GM13976 (cell line): ENCODE measurements around the gene WDR90.

ENCODE experiments used
- DNase-seq: peaks from one replicate; pipeline ENCODE4 v3.0.0; 2012; ENCODE audit warnings: low spot score
- in situ Hi-C: fragments of 300-500 bp; cut with MboI; formaldehyde crosslinking; loops from one replicate; pipeline ENCODE4 v1.12.0; 2022; ENCODE audit warnings: low sequenced_read_pairs, mixed read lengths, inconsistent platforms; ENCODE audit not compliant: unreplicated experiment
- TF ChIP-seq, protein P1 (sequence below): IDR thresholded peaks from 2 replicates; pipeline ENCODE4 v1.5.1; 2012; ENCODE audit warnings: borderline replicate concordance, mild to moderate bottlenecking; ENCODE audit not compliant: insufficient read depth; ENCODE audit errors: extremely low read depth, missing control alignments, control extremely low read depth

The WDR90 gene

DNA sequence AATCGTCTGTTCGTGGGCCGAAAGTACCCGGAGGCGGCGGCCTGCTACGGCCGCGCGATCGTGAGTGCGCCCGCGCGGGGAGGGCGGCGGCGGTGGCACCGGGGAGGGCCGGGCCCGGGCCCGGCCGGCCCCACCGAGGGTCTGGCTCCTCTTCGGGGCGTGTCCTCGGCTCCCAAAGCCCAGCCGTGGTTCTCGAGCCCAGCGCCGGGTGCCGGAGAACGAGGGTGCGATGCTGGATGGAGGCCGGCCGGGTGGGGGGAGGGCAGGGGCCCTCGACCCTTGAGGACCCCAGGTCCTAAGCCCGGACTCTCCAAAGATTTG, 31.4 kb downstream of the WDR90 start:
- no peak for DNase-seq
- in situ Hi-C loops = no loop called here
- TF ChIP-seq, protein P1, sequence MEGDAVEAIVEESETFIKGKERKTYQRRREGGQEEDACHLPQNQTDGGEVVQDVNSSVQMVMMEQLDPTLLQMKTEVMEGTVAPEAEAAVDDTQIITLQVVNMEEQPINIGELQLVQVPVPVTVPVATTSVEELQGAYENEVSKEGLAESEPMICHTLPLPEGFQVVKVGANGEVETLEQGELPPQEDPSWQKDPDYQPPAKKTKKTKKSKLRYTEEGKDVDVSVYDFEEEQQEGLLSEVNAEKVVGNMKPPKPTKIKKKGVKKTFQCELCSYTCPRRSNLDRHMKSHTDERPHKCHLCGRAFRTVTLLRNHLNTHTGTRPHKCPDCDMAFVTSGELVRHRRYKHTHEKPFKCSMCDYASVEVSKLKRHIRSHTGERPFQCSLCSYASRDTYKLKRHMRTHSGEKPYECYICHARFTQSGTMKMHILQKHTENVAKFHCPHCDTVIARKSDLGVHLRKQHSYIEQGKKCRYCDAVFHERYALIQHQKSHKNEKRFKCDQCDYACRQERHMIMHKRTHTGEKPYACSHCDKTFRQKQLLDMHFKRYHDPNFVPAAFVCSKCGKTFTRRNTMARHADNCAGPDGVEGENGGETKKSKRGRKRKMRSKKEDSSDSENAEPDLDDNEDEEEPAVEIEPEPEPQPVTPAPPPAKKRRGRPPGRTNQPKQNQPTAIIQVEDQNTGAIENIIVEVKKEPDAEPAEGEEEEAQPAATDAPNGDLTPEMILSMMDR = no peak

DNA sequence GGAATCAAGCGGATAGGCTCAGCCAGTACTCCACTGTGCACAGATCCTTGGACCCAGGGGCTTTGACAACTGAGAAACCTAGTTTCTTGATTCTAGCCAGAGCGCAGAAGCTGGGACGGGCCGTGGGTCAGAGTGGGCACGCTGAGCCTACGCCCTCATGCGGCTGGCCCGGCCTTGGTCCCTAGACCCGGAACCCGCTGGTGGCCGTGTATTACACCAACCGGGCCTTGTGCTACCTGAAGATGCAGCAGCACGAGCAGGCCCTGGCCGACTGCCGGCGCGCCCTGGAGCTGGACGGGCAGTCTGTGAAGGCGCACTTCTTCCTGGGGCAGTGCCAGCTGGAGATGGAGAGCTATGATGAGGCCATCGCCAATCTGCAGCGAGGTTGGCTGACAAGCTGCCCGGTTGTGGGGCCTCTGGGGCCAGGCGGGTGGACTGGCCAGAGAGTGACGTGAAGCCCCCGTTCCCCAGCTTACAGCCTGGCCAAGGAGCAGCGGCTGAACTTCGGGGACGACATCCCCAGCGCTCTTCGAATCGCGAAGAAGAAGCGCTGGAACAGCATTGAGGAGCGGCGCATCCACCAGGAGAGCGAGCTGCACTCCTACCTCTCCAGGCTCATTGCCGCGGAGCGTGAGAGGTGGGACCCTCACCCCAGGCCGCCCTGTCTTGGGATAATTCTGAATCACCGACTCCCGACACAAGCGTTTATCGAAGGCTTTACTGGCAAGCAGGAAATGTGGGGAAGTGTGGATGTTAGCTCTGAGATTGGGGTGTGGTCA, 32.0 kb downstream of the WDR90 start:
- DNase-seq = no peak
- TF ChIP-seq, protein P1 = peak; percentile 12
- in situ Hi-C loops = no loop called here

DNA sequence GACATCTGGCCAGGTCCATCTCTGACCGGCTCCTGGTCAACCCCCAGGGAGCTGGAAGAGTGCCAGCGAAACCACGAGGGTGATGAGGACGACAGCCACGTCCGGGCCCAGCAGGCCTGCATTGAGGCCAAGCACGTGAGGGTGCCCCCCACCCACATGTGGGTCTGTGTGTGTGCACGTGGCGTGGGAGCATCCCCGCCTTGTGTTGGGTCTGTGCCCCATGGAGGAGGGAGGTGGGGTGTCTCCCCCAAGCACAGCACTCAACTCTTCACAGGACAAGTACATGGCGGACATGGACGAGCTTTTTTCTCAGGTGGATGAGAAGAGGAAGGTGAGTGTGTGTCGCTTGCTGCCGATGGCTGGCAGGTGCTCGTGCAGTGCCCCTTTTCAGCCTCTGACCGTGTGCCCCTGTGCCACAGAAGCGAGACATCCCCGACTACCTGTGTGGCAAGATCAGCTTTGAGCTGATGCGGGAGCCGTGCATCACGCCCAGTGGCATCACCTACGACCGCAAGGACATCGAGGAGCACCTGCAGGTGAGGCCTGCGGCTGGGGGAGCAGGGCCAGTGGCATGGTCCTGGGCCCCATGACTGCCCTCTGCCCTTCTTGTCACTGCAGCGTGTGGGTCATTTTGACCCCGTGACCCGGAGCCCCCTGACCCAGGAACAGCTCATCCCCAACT, 32.7 kb downstream of the WDR90 start:
- in situ Hi-C loops = no loop called here
- TF ChIP-seq, protein P1 = no peak
- DNase-seq = no peak

GRCh38 chr16:682493-683395, 33.6 kb downstream of the WDR90 start:
- no peak for DNase-seq
- in situ Hi-C loops = no loop called here
- TF ChIP-seq, protein P1 = no peak

- TF ChIP-seq, protein P1 = no peak
- no peak for DNase-seq
- in situ Hi-C loops = no loop called here
These were observed 34.4 kb downstream of the WDR90 start for GRCh38 chr16:683396-684070.
